ENCODE data around the gene NHSL2. TPM values are rescaled to one million over a fixed set of nuclear protein-coding genes. Genes with fewer than 3 reads are reported as not detected.

The NHSL2 gene
- polyA plus RNA-seq, 3 donors = 16.6 to 39.8 (median 22.8) TPM

DNA sequence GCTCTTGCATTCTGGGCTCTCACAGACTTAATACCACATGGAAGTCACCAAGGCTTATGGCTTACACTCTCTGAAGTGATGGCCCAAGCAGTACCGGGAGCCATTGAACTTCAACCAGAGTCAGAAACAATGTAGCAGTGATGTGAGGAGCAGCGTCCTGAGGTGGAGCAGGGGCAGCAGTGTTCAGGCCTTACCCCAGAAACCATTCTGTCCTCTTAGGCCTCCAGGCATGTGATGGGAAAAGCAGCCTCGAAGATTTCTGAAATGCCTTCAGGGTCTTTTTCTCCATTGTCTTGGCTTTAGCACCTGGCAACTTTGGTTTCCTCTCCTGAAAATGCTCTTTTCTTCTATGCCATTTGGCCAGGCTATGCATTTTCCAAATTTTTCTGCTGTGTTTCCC is 248.1 kb downstream of the NHSL2 start:
- Mint-ChIP-seq H3K27ac (no peak overlapping the region), H3K4me3 (no peak overlapping the region), H3K4me1 (no peaks in the 10 kb centered on the region), H3K9me3 (peaks cover 0 to 16% (median 6%) of the 10 kb centered on the region in 7 donors), H3K27me3 (ENCODE audit: low read depth in 3 of 3) (peaks cover 0 to 6% (median 2%) of the 10 kb centered on the region in 3 donors), H3K36me3 (no peaks in the 10 kb centered on the region)
- no peak for DNase-seq
- WGBS (ENCODE audit: insufficient coverage) = 100% methylated on average over 2 of the region's 3 CpGs
- TF ChIP-seq, protein P1, sequence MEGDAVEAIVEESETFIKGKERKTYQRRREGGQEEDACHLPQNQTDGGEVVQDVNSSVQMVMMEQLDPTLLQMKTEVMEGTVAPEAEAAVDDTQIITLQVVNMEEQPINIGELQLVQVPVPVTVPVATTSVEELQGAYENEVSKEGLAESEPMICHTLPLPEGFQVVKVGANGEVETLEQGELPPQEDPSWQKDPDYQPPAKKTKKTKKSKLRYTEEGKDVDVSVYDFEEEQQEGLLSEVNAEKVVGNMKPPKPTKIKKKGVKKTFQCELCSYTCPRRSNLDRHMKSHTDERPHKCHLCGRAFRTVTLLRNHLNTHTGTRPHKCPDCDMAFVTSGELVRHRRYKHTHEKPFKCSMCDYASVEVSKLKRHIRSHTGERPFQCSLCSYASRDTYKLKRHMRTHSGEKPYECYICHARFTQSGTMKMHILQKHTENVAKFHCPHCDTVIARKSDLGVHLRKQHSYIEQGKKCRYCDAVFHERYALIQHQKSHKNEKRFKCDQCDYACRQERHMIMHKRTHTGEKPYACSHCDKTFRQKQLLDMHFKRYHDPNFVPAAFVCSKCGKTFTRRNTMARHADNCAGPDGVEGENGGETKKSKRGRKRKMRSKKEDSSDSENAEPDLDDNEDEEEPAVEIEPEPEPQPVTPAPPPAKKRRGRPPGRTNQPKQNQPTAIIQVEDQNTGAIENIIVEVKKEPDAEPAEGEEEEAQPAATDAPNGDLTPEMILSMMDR (IDR thresholded peaks at IDR 0.05) = no peak
- Histone ChIP-seq H3K9me3 (replicated peaks in 1 of 2; ENCODE audit: control insufficient read depth in 1 of 2, insufficient read depth in 1 of 2, low read length in 2 of 2) (peaks cover 3 to 5% of the 10 kb centered on the region in 2 donors), H3K79me2 (ENCODE audit: insufficient read depth, low read length) (no peaks in the 10 kb centered on the region), H2AFZ (ENCODE audit: insufficient read depth, low read depth, low read length, poor library complexity, severe bottlenecking) (no peak overlapping the region), H3K4me2 (replicated peaks; ENCODE audit: extremely low read depth, low read length, poor library complexity, severe bottlenecking) (no peak overlapping the region), H3K27ac (ENCODE audit: low read depth in 1 of 2, low read length in 2 of 2) (no peak overlapping the region), H3K4me3 (replicated peaks in 1 of 3; ENCODE audit: low read depth in 2 of 3, low read length in 3 of 3) (no peak overlapping the region), H3K36me3 (replicated peaks in 1 of 2; ENCODE audit: control insufficient read depth in 1 of 2, insufficient read depth in 2 of 2, low read length in 2 of 2) (no peaks in the 10 kb centered on the region), H4K20me1 (ENCODE audit: insufficient read depth, low read length) (no peaks in the 10 kb centered on the region), H3K4me1 (ENCODE audit: control insufficient read depth in 1 of 2, insufficient read depth in 2 of 2, low read length in 2 of 2) (no peaks in the 10 kb centered on the region), H3K27me3 (ENCODE audit: control insufficient read depth in 2 of 2, insufficient read depth in 2 of 2, low read length in 2 of 2) (no peaks in the 10 kb centered on the region), H3K9ac (ENCODE audit: insufficient read depth, low read length, poor library complexity, severe bottlenecking) (no peak overlapping the region)
- intact Hi-C loops (cut with micrococcal nuclease) = no loop called here

DNA sequence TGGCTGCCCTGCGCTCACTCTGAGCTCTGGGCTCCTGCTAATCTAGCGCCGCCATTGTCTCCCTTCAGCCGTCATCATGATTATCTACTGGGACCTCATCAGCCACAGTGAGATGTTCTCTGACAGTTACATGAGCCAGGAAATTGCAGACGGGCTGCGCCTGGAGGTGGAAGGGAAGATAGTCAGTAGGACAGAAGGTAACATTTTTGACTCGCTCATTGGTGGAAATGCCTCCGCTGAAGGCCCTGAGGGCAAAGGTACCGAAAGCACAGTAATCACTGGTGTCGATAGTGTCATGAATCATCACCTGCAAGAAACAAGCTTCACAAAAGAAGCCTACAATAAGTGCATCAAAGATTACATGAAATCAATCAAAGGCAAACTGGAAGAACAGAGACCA is 249.1 kb downstream of the NHSL2 start:
- Histone ChIP-seq H3K4me3 (replicated peaks in 1 of 3; ENCODE audit: low read depth in 2 of 3, low read length in 3 of 3) (no peak overlapping the region), H3K27ac (ENCODE audit: low read depth in 1 of 2, low read length in 2 of 2) (no peak overlapping the region), H3K79me2 (ENCODE audit: insufficient read depth, low read length) (no peaks in the 10 kb centered on the region), H3K27me3 (ENCODE audit: control insufficient read depth in 2 of 2, insufficient read depth in 2 of 2, low read length in 2 of 2) (no peaks in the 10 kb centered on the region), H3K4me2 (replicated peaks; ENCODE audit: extremely low read depth, low read length, poor library complexity, severe bottlenecking) (no peak overlapping the region), H3K36me3 (replicated peaks in 1 of 2; ENCODE audit: control insufficient read depth in 1 of 2, insufficient read depth in 2 of 2, low read length in 2 of 2) (no peaks in the 10 kb centered on the region), H2AFZ (ENCODE audit: insufficient read depth, low read depth, low read length, poor library complexity, severe bottlenecking) (no peak overlapping the region), H4K20me1 (ENCODE audit: insufficient read depth, low read length) (no peaks in the 10 kb centered on the region), H3K4me1 (ENCODE audit: control insufficient read depth in 1 of 2, insufficient read depth in 2 of 2, low read length in 2 of 2) (no peaks in the 10 kb centered on the region), H3K9me3 (replicated peaks in 1 of 2; ENCODE audit: control insufficient read depth in 1 of 2, insufficient read depth in 1 of 2, low read length in 2 of 2) (peaks cover 3 to 5% of the 10 kb centered on the region in 2 donors), H3K9ac (ENCODE audit: insufficient read depth, low read length, poor library complexity, severe bottlenecking) (no peak overlapping the region)
- no peaks in the 10 kb centered on the region for H3K4me1 Mint-ChIP-seq
- peaks cover 1 to 13% (median 2%) of the 10 kb centered on the region in 3 donors for H3K27me3 Mint-ChIP-seq (ENCODE audit: low read depth in 3 of 3)
- peaks cover 0 to 16% (median 6%) of the 10 kb centered on the region in 7 donors for H3K9me3 Mint-ChIP-seq
- WGBS (ENCODE audit: insufficient coverage) = no CpG with 5 or more reads among the region's 10 CpGs
- TF ChIP-seq, protein P1 (IDR thresholded peaks at IDR 0.05) = no peak
- H3K36me3 Mint-ChIP-seq = no peaks in the 10 kb centered on the region
- no peak overlapping the region for H3K27ac Mint-ChIP-seq
- no peak overlapping the region for H3K4me3 Mint-ChIP-seq
- no peak for DNase-seq
- intact Hi-C loops (cut with micrococcal nuclease) = no loop called here
